Osteoblast (primary cell): Measurements from ENCODE around the gene THSD8. TPM values are rescaled to one million over a fixed set of nuclear protein-coding genes. Genes with fewer than 3 reads are reported as not detected.
A peak's percentile ranks its signal among the peaks of the same experiment; 100 is the strongest.
"Not testable (repeated sequence)": the region's sequence is repeated elsewhere in the genome, so short reads cannot be mapped to it uniquely, and the experiment has no call there.

Experiments
- DNase-seq: peaks from one replicate; pipeline ENCODE4 v3.0.0; 2011; ENCODE audit warnings: low spot score, mixed read lengths; ENCODE audit not compliant: insufficient read length; ENCODE audit errors: missing footprints
- H2AFZ ChIP-seq: 2 replicates; pipeline ENCODE4 v1.6.0; 2011; ENCODE audit warnings: mild to moderate bottlenecking, low read length
- H3K27ac ChIP-seq: 2 replicates; pipeline ENCODE4 v1.5.1; 2011; ENCODE audit warnings: mild to moderate bottlenecking, low read depth, low read length, moderate library complexity
- H3K27me3 ChIP-seq: 2 replicates; pipeline ENCODE4 v1.6.0; 2012; ENCODE audit warnings: mild to moderate bottlenecking, control low read depth, inconsistent platforms, low read length, moderate library complexity; ENCODE audit not compliant: insufficient read depth
- H3K36me3 ChIP-seq: 2 replicates; pipeline ENCODE4 v1.5.1; 2011; ENCODE audit warnings: mild to moderate bottlenecking, low read length, control low read depth, moderate library complexity; ENCODE audit not compliant: insufficient read depth
- H3K4me1 ChIP-seq: 2 replicates; pipeline ENCODE4 v1.5.1; 2011; ENCODE audit warnings: mild to moderate bottlenecking, low read length, control low read depth, moderate library complexity; ENCODE audit not compliant: insufficient read depth
- H3K4me2 ChIP-seq: 2 replicates; pipeline ENCODE4 v1.6.0; 2011; ENCODE audit warnings: mild to moderate bottlenecking, low read length; ENCODE audit not compliant: insufficient read depth
- H3K4me3 ChIP-seq: fragments of 200-600 bp; sonication (generic); 3 replicates; pipeline ENCODE4 v1.5.1; 2012; ENCODE audit warnings: mild to moderate bottlenecking, low read length, inconsistent platforms; ENCODE audit not compliant: insufficient read depth
- H3K79me2 ChIP-seq: 2 replicates; pipeline ENCODE4 v1.6.0; 2012; ENCODE audit warnings: mild to moderate bottlenecking, low read length, control low read depth, inconsistent platforms; ENCODE audit not compliant: insufficient read depth
- H3K9me3 ChIP-seq: 2 replicates; pipeline ENCODE4 v1.5.1; 2011; ENCODE audit warnings: low read depth, low read length, control low read depth
- H4K20me1 ChIP-seq: 2 replicates; pipeline ENCODE4 v1.6.0; 2012; ENCODE audit warnings: mild to moderate bottlenecking, low read length, control low read depth; ENCODE audit not compliant: insufficient read depth
- total RNA-seq: library from RNA; depleted of rRNA; stranded (reverse); fragments of >200 nt; gene quantifications from 2 replicates; pipeline ENCODE4 v1.2.3, GENCODE V29; 2012
- TF ChIP-seq, protein P1 (sequence below): IDR thresholded peaks from 2 replicates; pipeline ENCODE4 v1.5.1; 2011; ENCODE audit warnings: mild to moderate bottlenecking, low read depth, low read length, moderate library complexity; ENCODE audit errors: extremely low read depth

THSD8 gene
- total RNA-seq, 1 donor, result not detected

DNA sequence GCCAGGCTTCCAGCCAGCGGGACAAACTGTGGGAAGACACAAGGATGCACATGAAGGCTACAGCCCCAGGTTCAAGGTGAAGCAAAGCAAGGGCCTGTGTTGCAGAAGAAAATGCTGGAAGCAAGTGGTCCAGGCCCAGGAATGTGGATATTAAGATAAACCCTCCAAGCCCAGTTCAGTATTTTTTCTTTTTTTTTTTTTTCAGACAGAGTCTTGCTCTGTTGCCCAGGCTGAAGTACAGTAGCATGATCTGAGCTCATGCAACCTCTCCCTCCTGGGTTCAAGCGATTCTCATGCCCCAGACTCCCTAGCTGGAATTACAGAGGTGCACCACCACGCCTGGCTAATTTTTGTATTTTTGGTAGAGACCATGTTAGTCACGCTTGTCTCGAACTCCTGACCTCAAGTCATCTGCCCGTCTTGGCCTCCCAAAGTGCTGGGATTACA lies 4.7 kb upstream of the THSD8 start:
- Histone ChIP-seq H3K9me3 (no peaks in the 10 kb centered on the region), H3K4me2 (no peak overlapping the region), H3K27ac (no peak overlapping the region), H4K20me1 (peaks cover 9% of the 10 kb centered on the region), H3K27me3 (no peaks in the 10 kb centered on the region), H3K36me3 (peaks cover 8% of the 10 kb centered on the region), H3K79me2 (peaks cover 23% of the 10 kb centered on the region), H2AFZ (no peak overlapping the region), H3K4me3 (no peak overlapping the region), H3K4me1 (peaks cover 14% of the 10 kb centered on the region)
- no peak for DNase-seq
- TF ChIP-seq, protein P1, sequence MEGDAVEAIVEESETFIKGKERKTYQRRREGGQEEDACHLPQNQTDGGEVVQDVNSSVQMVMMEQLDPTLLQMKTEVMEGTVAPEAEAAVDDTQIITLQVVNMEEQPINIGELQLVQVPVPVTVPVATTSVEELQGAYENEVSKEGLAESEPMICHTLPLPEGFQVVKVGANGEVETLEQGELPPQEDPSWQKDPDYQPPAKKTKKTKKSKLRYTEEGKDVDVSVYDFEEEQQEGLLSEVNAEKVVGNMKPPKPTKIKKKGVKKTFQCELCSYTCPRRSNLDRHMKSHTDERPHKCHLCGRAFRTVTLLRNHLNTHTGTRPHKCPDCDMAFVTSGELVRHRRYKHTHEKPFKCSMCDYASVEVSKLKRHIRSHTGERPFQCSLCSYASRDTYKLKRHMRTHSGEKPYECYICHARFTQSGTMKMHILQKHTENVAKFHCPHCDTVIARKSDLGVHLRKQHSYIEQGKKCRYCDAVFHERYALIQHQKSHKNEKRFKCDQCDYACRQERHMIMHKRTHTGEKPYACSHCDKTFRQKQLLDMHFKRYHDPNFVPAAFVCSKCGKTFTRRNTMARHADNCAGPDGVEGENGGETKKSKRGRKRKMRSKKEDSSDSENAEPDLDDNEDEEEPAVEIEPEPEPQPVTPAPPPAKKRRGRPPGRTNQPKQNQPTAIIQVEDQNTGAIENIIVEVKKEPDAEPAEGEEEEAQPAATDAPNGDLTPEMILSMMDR, result no peak

DNA sequence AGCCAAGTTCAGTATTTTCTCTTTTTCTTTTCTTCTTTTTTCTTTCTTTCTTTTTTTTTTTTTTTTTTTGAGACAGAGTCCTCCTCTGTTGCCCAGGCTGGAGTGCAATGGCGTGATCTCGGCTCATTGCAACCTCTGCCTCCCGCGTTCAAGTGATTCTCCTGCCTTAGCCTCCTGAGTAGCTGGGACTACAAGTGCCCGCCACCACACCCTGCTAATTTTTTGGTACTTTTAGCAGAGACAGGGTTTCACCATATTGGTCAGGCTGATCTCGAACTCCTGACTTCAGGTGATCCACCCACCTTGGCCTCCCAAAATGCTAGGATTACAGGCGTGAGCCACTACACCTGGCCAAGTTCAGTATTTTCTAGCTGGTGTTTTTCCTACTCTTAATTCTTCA lies 4.3 kb upstream of the THSD8 start:
- not testable (repeated sequence) for H3K36me3 ChIP-seq

DNA sequence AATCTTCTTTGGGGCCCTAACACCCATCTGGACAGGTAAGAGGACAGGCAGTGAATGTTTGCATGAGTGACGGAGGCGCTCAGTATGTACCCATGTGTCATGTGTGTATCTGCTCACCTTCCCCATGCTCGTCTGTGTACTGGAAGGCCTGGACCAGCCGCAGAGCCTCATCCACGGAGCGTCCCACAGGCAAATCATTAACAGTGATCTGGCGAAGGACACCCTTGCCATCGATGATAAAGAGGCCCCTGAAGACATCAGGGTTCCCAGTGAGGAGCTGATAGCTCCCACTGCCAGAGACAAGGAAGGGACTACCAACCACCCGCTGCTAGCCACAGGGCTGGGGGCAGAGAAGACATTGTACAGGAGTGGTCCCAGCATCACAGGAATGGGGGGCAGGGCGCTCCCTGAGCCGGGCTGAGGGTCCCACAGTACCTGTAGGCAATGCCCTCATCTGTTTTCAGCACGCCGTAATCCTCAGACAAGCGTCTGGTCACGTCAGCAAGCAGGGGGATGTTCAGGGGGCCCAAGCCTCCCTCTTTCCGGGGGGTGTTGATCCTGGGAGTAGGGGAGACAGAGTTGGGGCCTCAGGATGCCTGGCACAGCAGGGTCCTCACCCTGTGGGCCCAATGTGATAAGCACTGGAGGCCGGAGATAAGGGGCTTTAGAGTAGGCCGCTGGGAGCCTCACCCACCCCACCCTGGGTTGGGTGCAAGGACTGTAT lies 2.0 kb upstream of the THSD8 start:
- no peaks in the 10 kb centered on the region for H3K27me3 ChIP-seq

More for the DNA sequence above, 4.3 kb upstream of the THSD8 start:
- not testable (repeated sequence) for DNase-seq, H4K20me1 ChIP-seq, H3K4me3 ChIP-seq, H3K4me2 ChIP-seq, H2AFZ ChIP-seq, H3K27me3 ChIP-seq, H3K27ac ChIP-seq, H3K9me3 ChIP-seq
- peaks cover 18% of the 10 kb centered on the region for H3K4me1 ChIP-seq
- H3K79me2 ChIP-seq, result peaks cover 19% of the 10 kb centered on the region

DNA sequence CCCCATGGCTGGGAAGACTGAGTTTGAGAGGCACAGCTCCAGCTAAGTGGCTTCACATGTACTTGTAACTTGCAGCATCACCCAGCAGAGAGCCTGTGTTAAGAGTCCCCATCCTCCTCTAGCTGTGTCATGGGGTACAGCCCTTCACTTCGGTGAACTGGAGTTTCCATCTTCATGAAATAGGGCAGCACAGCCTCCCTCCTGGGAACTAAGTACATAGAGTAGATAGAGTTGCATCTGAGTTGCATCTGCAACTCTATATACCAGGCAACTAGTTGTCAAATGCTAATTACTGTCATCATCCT lies 1.5 kb upstream of the THSD8 start:
- Histone ChIP-seq H3K4me3 (peak overlapping the region; percentile 94), H3K36me3 (peaks cover 8% of the 10 kb centered on the region), H3K4me1 (peaks cover 14% of the 10 kb centered on the region), H3K27me3 (no peaks in the 10 kb centered on the region), H4K20me1 (peaks cover 3% of the 10 kb centered on the region), H3K27ac (no peak overlapping the region), H3K4me2 (peak overlapping the region; percentile 95), H3K9me3 (no peaks in the 10 kb centered on the region), H3K79me2 (peaks cover 11% of the 10 kb centered on the region), H2AFZ (no peak overlapping the region)
- TF ChIP-seq, protein P1, result no peak
- peak; percentile 62 for DNase-seq

More for the DNA sequence above, 2.0 kb upstream of the THSD8 start:
- peaks cover 8% of the 10 kb centered on the region for H3K36me3 ChIP-seq
- H3K79me2 ChIP-seq, result peaks cover 11% of the 10 kb centered on the region
- peaks cover 14% of the 10 kb centered on the region for H3K4me1 ChIP-seq
- no peak overlapping the region for H3K27ac ChIP-seq
- H3K9me3 ChIP-seq, result no peaks in the 10 kb centered on the region
- no peak overlapping the region for H2AFZ ChIP-seq
- TF ChIP-seq, protein P1, result no peak
- peaks cover 3% of the 10 kb centered on the region for H4K20me1 ChIP-seq
- DNase-seq, result peak; percentile 32
- no peak overlapping the region for H3K4me3 ChIP-seq
- H3K4me2 ChIP-seq, result peak overlapping the region; percentile 95
